HG03139 (cell line): ENCODE data around the gene RRP9.
"Not testable (repeated sequence)": the region's sequence is repeated elsewhere in the genome, so short reads cannot be mapped to it uniquely, and the experiment has no call there.

Experiments used
- ATAC-seq: cut with Tn5 transposase; IDR thresholded peaks from one replicate; pipeline ENCODE4 v1.9.1; 2021; ENCODE audit not compliant: unreplicated experiment

The RRP9 gene

DNA sequence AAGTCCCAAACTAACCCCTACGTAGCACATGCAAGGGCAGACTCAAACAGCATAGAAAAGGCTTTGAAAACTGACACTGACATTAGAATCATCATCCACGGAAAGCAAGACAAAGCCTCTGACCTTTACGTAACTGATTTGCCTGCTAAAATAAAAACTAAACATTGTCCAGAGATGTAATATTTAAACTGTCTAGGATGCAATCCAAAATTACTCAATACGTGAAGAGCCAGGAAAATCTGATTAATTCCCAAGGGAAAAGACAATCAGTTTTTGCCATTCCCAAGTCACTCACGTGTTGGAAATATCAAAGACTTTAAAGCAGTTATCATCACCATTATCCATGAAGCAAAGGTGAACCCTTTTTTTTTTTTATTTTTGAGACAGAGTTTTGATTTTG is 25.3 kb downstream of the RRP9 start:
- ATAC-seq = no peak

DNA sequence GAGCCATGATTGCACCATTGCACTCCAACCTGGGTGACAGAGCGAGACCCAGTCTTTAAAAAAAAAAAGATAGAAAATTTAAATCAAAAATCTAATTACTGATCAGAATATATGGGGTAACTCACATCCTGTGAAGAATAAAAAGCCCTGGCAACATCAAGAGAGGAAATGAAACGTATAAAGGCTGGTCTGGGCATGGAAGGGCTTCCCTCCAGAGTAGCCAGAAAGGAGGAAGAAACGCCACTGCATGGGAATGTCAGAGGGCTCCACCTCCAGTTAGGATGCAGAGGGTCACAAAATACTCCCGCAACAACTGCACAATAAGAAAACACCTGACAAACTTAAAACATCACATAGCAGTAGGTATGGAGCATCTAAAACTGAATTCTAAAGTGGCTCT is 33.7 kb downstream of the RRP9 start:
- no peak for ATAC-seq

DNA sequence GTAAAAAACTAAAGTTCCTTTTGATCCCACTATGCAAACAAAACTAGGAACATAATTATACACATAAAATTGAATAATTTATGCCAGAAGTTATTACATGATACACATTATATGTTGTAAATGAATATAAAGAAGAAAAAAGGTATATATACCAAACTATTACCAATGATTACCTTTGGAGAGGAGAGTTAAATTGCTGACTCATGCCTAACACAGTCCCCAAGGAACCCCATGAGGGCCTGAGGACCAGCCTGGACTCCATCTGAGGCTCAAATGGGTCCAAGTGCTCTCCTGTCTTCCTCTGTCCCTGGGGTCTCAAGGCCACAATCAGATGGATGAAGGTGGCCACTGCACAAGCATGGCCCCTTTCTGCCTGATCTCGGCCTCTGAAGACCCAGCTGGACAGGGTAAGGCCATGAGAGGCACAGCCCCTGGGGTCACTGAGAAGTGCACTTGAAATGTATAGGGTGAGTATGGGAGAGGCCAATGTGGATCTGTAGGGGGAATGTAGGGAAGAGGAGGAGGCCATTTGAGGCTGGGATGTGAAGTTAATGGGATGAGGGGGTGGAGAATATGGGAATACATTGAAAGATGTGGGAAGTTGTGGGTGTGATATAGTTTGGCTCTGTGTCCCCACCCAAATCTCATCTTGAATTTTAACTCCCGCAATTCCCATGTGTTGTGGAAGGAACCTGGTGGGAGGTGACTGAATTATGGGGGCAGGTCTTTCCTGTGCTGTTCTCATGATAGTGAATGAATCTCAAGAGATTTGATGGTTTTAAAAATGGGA is 37.5 kb downstream of the RRP9 start:
- ATAC-seq = no peak

DNA sequence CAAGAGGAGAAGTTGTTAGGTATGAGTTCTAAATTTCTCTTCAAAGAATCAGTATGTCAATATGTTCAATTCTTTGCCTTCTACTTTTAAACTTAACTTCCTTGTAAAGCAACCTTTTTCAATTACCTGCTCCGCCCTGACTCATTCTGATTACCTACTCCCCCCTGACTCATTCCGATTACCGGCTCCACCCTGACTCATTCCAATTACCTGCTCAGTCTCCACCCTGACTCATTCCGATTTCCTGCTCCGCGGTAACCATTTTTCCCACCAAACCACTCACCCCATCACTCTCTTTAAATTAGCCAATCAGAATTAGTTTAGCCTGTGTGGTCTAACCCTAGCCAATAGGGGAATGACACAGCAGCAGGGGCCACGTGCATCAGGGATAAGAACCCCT is 39.3 kb downstream of the RRP9 start:
- not testable (repeated sequence) for ATAC-seq

DNA sequence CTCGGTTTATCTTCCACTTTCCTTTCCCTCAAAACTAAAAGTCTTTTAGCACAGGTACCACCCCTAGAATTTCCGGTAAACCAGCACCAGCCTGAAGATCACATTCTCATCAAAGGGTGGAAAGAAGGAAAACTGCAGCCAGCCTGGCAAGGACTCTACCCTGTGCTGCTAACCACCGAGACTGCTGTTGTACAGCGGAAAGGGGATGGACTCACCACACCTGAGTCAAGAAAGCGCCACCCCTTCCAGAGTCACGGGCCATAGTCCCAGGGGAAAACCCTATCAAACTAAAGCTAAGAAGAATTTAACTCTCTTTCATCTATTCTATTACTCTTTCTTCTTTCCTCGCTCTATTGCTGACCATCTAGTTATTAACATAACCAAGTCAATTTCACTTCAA is 41.7 kb downstream of the RRP9 start:
- ATAC-seq = not testable (repeated sequence)

DNA sequence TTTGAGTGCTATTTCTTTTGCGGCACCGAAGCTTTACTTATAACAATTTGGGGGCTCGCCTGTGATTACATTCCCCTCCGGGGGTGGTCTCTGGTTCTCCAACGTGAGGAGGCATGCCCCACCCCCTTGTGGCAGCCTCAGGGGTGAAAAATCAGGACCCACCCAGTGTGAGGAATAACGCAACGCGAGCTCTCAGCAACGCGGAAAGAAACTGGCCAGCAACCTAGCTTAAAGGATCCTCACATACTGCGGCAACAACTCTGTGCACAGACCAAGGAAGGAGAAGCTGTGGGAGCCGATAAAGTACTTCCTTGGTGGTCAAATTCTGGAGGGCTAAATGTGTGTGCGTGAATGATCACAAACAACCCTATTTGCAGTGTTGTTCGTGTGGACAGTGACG is 44.3 kb downstream of the RRP9 start:
- no peak for ATAC-seq

DNA sequence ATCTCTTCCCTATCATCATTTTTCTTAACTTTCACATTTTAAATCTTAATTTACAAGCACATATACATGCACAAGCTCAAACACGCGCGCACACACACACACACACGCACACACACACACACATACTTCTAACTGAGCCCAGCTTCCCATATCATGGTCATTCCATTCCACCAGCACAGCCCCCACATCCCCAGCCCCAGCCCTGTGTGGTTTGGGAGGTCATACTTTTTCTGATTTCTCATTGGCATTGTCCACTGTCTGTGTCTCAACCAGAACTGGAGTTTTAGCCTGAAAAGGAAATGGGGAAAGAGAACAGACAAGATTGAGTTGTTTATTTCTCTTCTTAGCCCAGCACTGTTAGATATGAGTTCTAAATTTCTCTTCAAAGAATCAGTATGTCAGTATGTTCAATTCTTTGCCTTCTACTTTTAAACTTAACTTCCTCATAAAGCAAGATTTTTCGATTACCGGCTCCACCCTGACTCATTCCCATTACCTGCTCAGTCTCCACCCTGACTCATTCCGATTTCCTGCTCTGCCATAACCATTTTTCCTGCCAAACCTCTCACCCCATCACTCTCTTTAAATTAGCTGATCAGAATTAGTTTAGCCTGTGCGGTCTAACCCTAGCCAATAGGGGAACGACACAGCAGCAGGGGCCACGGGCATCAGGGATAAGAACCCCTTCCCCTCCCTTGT is 44.9 kb downstream of the RRP9 start:
- ATAC-seq = no peak

DNA sequence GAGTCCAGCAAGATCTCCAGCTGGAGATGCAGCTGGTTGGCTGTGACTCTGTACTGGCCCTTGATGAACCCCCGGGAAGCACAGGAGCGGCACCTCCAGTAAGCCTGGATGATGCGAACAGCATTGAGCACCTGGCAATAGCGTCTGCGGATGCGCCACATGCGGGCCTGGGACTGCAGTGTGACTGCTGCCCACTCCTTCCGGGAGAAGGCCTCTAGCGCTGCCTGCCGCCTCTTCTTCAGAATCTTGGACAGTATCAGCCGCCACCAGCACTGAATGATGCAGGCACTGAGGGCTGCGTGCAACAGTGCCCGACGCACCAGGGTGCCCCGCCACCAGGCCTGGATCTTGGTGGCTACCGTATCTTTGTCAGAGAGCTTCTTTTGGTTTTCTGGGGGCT is 46.8 kb downstream of the RRP9 start:
- ATAC-seq = no peak

DNA sequence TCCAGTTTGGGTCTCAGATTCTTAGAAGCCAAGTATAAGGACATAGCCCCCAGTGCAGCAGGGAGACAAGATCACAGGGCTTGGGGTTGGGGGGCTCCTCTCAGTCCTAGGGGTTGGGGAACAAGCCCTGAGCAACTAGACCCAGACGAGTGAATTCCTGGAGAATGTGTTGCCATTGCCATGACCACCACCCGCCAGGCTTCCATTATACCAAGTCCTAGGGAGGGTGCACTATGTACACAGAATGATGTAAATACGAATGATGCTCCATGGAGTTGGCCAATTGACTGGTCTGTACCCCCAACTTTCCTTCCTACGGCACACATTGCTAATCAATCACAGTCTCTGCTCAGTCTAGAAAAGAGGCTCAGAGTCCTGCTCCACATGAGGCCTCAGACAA is 47.3 kb downstream of the RRP9 start:
- no peak for ATAC-seq

DNA sequence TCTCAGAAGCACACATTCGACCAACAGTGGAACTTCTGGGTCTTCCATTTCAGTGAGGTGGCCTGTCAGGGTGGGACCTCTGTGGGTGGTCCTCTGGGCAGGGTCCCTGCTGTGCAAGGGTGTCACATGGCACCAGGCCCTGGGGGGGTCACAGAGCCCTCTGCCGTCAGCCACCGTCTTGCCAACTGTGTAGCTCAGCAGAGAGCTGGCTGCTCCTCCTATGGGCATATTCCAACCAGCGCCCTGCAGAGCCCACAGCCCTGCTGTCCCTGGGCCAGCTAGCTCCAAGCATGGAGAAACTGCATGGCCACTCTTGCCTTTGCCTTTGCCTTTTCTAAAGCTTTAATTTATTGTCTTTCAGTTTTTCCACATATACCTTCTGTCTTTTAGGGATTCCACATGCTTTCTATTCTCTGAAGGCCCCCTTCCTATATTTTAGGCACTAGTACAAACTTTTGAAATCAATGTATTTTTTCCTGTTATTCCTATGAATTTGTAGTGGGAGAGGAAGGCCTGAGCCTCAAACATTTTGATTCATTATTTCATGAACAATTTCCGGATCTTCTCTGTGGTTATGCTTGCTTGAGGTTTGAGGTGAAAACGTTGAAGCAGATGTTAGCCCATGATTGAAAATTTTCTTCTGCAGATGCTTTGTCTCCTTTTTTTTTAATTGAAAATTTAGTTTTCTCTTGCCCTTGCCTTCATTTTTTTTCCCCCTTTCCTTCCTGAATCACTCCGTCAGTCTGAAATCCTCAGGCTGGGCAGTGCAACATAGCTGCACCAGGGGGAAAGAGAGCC is 50.3 kb downstream of the RRP9 start:
- ATAC-seq = no peak

DNA sequence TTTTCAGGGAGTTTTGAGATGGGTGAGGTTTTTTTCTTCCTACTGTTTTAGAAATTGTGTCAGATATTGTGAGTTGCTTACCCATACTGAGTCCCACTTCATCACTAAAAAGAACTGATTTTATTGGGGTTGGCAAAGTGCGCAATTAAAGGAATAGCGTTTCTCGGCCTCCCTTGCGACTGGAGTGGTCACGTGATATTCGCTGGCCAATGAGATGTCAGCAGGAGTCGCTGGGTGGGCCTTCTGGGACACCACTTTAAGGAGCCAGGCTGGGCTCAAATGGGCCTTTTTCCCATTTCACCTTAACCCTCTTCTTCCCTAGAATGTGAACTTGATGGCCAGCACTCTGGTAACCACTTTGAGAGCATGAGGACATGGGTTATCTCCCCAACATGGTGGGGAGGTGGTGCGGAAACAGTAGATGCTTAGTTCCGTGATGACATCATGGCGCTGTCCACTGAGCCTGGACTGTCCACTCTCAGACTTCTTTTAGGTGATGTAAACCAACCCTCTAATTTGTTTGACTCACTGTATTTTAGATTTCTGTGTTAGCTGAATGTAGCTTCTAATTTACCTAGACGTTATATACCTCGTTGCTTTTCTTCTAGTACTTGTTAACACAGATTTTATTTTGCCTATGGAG is 53.1 kb downstream of the RRP9 start:
- ATAC-seq = no peak

DNA sequence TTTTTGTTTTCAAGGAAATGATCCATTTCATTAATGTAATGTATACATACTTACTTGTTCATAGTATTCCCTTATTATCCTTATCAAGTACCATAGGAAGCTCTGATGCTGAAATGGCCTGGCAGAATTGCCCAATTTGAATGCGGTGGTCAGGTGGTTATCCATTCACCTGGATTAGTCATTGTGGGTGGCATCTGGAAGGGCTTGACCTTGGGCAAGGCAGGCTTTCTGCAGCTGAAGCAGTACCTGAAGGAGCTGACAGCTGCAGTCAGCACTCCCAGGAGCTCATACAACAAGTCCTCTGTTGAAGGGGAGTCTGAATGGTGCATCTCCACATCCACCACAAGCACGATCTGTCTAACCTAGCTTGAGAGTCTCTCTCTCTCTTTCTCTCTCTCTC is 54.1 kb downstream of the RRP9 start:
- no peak for ATAC-seq

DNA sequence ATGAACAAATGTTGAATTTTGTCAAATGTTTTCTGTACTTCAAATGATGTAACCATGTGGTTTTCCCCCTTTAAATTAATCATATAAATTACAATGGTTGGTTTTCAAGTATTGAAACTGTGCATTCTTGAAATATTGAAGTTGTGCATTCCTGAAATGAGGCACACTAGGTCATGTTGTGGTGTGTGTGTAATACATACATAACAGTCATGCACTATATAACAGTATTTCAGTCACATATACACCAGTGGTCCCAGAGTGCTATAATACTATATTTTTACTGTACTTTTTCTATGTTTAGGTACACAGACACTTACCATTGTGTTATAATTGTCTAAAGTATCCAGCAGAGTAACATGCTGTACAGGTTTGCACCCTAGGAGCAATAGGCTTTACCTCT is 55.3 kb downstream of the RRP9 start:
- ATAC-seq = no peak
